ENCODE results near the gene UQCC5.

DNA sequence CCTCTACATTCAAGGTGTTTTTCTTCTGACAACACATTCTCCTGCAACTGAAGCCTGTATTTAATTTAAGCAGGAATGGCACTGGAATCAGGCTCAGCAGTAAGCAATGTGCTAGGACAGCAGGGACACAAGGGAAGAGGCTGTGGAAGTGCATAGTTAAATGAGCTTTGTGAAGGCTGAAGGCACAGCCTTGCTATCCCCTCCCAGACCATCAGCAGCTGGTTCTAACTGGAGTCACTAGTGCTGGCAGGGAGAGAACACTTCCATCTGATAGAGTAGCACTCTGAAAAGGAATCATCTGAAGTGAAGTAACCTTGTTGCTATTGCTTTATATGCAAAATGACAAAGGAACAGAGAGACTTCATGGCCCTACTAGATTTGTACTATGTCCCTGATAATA, 14.7 kb downstream of the UQCC5 start:
- TF ChIP-seq ZFP3 (CRISPR knock-in tag; IDR thresholded peaks at IDR 0.05) = no peak
- TF ChIP-seq, protein P1, sequence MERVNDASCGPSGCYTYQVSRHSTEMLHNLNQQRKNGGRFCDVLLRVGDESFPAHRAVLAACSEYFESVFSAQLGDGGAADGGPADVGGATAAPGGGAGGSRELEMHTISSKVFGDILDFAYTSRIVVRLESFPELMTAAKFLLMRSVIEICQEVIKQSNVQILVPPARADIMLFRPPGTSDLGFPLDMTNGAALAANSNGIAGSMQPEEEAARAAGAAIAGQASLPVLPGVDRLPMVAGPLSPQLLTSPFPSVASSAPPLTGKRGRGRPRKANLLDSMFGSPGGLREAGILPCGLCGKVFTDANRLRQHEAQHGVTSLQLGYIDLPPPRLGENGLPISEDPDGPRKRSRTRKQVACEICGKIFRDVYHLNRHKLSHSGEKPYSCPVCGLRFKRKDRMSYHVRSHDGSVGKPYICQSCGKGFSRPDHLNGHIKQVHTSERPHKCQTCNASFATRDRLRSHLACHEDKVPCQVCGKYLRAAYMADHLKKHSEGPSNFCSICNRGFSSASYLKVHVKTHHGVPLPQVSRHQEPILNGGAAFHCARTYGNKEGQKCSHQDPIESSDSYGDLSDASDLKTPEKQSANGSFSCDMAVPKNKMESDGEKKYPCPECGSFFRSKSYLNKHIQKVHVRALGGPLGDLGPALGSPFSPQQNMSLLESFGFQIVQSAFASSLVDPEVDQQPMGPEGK (CRISPR knock-in tag; IDR thresholded peaks at IDR 0.05; ENCODE audit: borderline replicate concordance) = no peak
- no peak for TF ChIP-seq PPARA (CRISPR knock-in tag; IDR thresholded peaks at IDR 0.05; ENCODE audit: borderline replicate concordance)
- TF ChIP-seq ZFP30 (CRISPR knock-in tag; IDR thresholded peaks at IDR 0.05) = no peak
- TF ChIP-seq, protein P2, sequence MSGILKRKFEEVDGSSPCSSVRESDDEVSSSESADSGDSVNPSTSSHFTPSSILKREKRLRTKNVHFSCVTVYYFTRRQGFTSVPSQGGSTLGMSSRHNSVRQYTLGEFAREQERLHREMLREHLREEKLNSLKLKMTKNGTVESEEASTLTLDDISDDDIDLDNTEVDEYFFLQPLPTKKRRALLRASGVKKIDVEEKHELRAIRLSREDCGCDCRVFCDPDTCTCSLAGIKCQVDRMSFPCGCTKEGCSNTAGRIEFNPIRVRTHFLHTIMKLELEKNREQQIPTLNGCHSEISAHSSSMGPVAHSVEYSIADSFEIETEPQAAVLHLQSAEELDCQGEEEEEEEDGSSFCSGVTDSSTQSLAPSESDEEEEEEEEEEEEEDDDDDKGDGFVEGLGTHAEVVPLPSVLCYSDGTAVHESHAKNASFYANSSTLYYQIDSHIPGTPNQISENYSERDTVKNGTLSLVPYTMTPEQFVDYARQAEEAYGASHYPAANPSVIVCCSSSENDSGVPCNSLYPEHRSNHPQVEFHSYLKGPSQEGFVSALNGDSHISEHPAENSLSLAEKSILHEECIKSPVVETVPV (CRISPR knock-in tag; IDR thresholded peaks at IDR 0.05) = no peak
- TF ChIP-seq, protein P3, sequence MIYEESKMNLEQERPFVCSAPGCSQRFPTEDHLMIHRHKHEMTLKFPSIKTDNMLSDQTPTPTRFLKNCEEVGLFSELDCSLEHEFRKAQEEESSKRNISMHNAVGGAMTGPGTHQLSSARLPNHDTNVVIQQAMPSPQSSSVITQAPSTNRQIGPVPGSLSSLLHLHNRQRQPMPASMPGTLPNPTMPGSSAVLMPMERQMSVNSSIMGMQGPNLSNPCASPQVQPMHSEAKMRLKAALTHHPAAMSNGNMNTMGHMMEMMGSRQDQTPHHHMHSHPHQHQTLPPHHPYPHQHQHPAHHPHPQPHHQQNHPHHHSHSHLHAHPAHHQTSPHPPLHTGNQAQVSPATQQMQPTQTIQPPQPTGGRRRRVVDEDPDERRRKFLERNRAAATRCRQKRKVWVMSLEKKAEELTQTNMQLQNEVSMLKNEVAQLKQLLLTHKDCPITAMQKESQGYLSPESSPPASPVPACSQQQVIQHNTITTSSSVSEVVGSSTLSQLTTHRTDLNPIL (CRISPR knock-in tag; IDR thresholded peaks at IDR 0.05; ENCODE audit: low read depth) = no peak
- no peak for TF ChIP-seq GLIS3 (CRISPR knock-in tag; IDR thresholded peaks at IDR 0.05)
- no peak for TF ChIP-seq CSDC2 (CRISPR knock-in tag; IDR thresholded peaks at IDR 0.05)
- no peak for TF ChIP-seq ZNF565 (CRISPR knock-in tag; conservative IDR thresholded peaks at IDR 0.05; ENCODE audit: low read depth)
- no peak for TF ChIP-seq TOX (CRISPR knock-in tag; IDR thresholded peaks at IDR 0.05; ENCODE audit: borderline replicate concordance)
- no peak for TF ChIP-seq TCF4 (CRISPR knock-in tag; IDR thresholded peaks at IDR 0.05; ENCODE audit: borderline replicate concordance)
- TF ChIP-seq ARNTL (CRISPR knock-in tag; IDR thresholded peaks at IDR 0.05; ENCODE audit: borderline replicate concordance, low read depth) = no peak
- TF ChIP-seq OSR1 (CRISPR knock-in tag; IDR thresholded peaks at IDR 0.05) = no peak
- TF ChIP-seq SNAI2 (CRISPR knock-in tag; IDR thresholded peaks at IDR 0.05) = no peak

Measured in SK-N-SH treated with all-trans-retinoic acid at 6 μM for 48 hours (cell line).